AG08395 (cell line): ENCODE data around the gene RNF167.

Experiments
- DNase-seq: peaks from one replicate; pipeline ENCODE4 v3.0.0; 2012; ENCODE audit warnings: mixed read lengths, low spot score

Gene RNF167

GRCh38 chr17:4978726-4979125, 38.7 kb downstream of the RNF167 start:
- no peak for DNase-seq

- peak; percentile 61 for DNase-seq
Observed at GRCh38 chr17:4980644-4981216, 40.7 kb downstream of the RNF167 start.

GRCh38 chr17:4982305-4982704, 42.2 kb downstream of the RNF167 start:
- no peak for DNase-seq

GRCh38 chr17:4986403-4986802, 46.3 kb downstream of the RNF167 start:
- DNase-seq = no peak

- peak; percentile 86 for DNase-seq
Observed at GRCh38 chr17:4986951-4987766, 47.1 kb downstream of the RNF167 start, which contains the start of gene CAMTA2. CAMTA2 (minus strand) TSS chr17:4987675; CDS start chr17:4986222, 1,453 bp downstream.

- no peak for DNase-seq
Observed at GRCh38 chr17:4987767-4988567, 47.9 kb downstream of the RNF167 start.

GRCh38 chr17:4994081-4994595, 54.1 kb downstream of the RNF167 start:
- no peak for DNase-seq
